Keratinocyte (primary cell): Measurements from ENCODE around the gene BBS9.

ENCODE experiments used
- CTCF ChIP-seq, 3 experiments: IDR thresholded peaks in 1 of 3; conservative IDR thresholded peaks in 1 of 3; optimal IDR thresholded peaks in 1 of 3; 2 replicates in 2 of 3; 3 replicates in 1 of 3; pipeline versions ENCODE3 to v1.5.1; 2011; ENCODE audit warnings: low read length in 3 of 3, mild to moderate bottlenecking in 3 of 3, moderate library complexity in 2 of 3, control low read depth in 1 of 3, inconsistent platforms in 1 of 3; ENCODE audit not compliant: insufficient read depth in 2 of 3; ENCODE audit errors: extremely low read depth in 1 of 3
- EZH2 ChIP-seq: IDR thresholded peaks from one replicate; pipeline ENCODE4 v1.6.1; 2012; ENCODE audit warnings: inconsistent platforms, mild to moderate bottlenecking, low read length, moderate library complexity

GRCh38 chr7:33299425-33299824, 170.1 kb downstream of the BBS9 start:
- TF ChIP-seq CTCF (optimal IDR thresholded peaks at IDR 0.05 in 1 of 3, IDR thresholded peaks at IDR 0.05 in 1 of 3, conservative IDR thresholded peaks at IDR 0.05 in 1 of 3; ENCODE audit: extremely low read depth in 1 of 3, insufficient read depth in 2 of 3, low read length in 3 of 3) (no peak), EZH2 (no peak)
